RPMI8226 (cell line): ENCODE measurements around the gene SLC39A9.
A peak's percentile ranks its signal among the peaks of the same experiment; 100 is the strongest.
"Not testable (repeated sequence)": the region's sequence is repeated elsewhere in the genome, so short reads cannot be mapped to it uniquely, and the experiment has no call there.

ENCODE experiments used
- DNase-seq: peaks from one replicate; pipeline ENCODE4 v3.0.0-alpha.2; 2015

The SLC39A9 gene

DNA sequence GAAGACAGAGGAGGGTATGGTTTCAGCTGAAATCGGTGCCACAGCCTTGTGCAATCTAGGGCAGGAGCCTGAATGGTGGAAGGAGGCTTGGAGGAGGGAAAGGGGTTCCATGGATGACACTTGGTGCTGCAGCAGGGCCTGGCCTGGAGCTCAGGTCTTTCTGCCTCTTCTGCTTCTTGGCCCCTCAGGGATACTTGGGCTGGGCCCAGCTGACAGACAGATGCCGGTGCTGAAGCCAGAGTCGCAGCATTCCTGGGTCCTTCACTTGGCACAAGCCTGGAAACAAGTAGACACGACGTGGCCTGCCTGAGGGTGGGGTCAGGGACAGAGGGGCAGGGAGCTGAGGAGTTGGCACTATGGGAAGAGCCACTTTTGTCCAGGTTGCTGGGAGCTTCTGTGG, 81.6 kb downstream of the SLC39A9 start:
- DNase-seq: no peak

DNA sequence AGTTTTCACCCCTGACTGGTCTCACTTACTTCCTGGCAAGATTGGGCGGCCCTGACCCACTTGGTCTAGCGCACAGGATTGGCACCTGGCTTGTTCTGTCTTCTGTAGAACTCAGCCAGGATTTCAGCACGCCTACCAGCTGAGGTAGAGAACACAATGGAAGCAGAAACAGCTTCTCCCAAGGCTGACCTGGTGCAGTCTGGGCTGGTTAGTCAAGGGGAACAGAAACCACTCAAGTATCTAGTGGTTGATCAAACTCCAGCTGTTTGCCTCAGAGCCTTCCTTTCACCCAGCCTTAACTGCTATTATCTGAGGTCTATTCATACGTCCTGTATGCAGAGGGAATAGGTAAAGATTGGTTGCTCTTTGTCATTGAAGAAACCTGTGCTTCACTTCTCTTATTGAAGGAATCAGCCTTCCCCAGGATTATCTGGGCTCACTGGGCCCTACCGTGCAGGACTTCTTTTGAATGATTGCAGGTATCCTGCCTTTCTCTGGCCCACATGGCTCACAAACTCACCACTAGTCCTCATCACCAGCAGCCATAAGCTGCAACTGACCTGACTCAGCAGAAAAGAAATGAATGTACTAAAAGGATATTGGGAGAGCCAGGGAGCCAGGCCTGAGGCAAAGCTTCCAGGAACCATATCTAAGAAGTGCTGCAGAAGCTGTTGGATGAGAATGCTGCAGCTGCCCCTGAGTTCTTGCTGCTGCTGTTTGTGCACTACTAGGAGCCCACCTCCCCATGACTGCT, 83.5 kb downstream of the SLC39A9 start:
- DNase-seq: peak; percentile 82

DNA sequence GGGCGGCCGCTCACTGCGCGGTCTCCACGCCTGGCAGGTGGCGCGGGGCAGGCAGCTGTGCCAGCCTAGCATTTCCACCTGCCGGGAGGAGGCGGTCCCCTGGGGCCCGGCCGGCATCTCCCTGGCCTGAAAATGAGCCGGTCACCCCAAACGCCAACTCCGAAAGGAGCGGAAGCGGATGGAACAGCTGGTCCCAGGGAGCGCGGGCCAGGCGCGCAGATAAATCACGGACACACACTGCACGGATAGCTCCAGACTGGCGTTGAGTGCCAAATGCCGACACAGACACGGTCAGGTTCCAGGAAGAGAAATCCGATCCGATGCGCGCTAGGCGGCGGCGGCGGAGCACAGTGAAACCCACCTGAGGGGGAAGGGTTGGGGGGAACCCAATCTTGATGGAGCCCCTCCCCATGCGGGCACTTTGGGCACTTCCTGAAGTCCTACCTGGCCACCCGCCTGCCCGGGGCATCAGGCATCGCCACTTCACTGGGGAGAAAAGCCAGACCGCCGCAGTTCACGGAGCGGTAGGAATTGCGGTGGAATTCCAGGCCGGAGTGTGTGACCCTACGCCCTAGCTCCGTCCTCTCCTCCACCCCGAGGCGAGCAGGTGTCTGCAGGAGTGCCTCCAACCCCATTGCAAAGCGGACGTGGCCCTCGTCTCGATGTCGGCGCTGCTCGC, 85.4 kb downstream of the SLC39A9 start:
- no peak for DNase-seq

DNA sequence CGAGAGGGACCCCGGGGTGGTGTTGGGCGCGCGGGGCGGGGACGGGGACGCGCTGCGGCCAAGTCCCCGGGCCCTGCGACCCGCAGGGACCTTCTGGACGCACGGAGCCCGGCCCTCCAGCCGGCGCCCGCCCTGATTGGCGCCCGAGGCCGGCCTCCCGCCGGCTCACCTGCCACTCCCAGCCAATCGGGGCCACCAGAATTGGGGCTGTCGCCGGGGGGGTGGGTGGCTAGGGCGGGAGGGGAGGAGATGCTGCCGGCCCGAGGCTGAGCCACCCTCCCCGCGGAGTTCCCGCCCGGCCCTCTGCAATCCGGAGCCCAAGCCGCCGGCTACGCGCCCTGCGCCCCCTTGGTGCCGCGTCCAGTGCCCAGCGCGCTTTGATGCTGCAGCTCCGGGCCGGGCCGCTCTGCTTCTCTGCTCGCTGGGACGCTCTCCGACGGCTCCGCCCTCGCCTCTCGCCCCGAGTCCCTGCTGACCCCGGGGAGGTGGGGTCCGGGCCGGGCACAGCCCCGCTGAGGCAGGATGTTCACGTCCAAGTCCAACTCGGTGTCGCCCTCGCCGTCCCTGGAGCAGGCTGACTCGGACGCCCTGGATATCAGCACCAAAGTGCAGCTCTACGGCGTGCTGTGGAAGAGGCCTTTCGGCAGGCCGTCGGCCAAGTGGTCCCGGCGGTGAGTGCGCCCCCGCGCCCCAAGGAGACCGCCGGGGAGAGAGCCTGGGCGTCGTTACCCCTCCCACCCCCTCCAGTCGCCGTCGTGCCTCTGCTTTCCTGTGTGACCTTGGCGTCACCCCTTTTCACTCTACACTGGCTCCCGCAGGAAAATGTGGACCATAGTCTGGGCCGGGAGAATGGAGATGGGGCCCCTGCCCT, 86.2 kb downstream of the SLC39A9 start, which contains the start of gene PLEKHD1:
Gene PLEKHD1 (plus strand): TSS at position 285 of the 871 bp plus-strand sequence. CDS start 238 bp downstream, at position 523.
- peak; percentile 13 for DNase-seq

DNA sequence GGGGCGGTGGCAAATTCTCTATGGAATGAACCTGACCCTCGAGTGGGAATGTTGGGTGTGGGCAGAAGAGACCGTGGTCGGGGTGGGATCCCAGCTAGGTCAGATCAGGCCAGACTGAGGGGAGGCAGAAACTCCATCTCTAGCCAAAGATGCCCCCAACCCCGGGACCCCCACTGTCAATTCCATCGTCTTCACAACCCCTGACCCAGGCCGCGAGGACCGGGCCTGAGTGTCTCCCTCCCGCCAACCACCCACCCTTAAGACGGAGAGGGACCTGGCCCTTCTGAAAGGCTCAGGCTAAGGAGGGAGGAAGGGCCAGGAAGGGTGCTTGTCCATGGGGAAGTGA, 86.8 kb downstream of the SLC39A9 start:
- no peak for DNase-seq

DNA sequence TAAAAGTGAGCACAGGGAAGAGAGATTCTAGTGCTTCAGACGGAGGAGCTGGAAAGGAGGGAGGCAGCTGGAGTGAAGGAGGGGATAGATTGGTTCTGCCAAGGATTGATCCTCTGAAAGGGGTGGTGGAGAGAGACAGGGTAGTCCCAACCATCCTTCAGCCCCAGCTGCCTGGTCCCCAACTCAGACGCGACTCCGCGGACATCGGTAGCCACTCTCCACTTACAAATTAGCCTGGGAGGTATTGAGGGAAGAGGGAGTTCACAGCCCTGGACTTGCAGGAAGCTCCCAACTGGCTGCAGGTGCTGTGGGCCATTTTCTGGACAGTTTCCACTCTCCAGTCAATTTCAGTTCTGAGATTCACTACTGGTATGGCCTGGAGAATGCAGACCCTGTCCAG, 87.2 kb downstream of the SLC39A9 start:
- no peak for DNase-seq

DNA sequence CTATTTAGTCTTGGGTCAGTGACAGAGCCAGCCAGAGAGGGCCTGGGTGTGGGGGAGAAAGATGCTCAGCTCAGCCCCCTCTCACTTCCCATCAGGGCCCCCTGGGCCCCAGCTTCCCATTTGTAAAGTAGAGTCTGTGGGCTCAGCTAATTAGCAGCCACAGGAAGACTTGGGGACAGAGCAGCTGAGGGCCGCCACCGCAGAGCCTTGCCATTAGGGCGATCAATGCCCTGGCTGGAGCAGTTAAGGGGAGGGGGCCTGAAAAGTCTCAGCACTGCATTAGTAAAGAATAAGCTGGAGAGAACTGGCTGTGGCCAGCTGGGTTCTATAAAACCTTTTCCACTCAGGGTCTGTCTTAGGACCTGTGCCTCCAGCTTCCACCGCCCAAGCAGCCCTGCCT, 88.7 kb downstream of the SLC39A9 start:
- DNase-seq: no peak

DNA sequence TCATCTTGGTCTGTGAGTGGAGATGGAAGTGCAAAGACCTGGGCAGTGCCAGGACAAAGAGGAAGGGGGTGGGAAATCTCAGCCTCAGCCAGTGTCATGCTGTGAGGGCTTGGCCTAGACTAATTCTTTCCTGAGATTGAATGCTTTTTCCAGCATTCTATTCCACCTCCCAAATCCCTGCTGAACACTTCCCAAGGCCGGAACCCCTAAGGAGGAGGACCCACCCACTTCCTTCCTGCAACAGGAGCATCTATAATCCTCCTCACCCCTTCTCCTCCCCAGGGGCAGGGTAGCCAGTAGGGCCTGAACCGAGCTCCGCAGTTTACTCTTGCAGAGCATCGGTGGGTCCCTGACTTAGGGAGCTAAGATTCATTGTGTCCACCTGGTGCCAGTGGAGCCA, 89.3 kb downstream of the SLC39A9 start:
- DNase-seq: no peak

DNA sequence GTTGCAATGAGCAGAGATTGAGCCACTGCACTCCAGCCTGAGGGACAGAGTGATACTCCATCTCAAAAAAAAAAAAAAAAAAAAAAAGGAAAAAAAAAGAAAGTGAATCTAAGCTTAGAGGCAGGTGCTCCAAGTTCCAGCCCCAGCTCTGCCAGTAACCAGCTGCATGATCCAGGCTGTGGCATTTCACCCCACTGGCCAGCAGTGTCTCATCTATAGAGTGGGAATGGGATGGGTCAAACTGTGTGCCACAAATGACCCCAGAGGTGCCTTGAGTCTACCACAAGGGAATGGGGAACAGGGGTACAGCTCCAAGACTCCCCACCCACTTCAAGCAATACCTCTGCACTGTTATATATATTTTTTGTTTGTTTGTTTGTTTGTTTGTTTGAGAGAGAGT, 91.0 kb downstream of the SLC39A9 start:
- DNase-seq: no peak

DNA sequence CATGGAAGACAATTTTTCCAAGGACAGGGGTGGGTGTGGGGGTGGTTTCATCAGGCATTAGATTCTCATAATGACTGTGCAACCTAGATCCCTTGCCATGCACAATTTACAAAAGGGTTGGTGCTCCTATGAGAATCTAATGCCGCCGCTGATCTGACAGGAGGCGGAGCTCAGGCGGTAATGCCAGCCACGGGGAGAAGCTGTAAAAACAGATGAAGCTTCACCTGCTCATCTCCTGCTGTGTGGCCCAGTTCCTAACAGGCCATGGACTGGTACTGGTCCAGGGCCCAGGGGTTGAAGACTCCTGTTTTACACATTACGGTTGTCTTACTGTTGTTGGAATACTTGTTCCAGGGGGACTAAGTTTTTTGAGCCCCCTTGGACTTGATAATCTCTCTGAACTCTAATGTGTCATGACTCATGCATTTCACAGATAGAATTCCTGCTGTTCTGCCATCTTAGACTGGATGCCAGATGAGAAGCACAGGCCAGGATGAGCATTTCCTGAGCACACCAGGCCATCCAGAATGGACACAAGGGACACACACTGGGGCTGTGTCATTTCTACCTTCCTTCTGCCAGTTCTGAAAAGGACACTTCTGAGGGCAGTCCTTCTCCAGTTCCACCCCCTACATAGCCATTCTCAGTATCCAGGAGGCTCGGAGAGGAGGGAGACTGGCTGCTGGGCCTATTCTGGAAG, 91.9 kb downstream of the SLC39A9 start:
- no peak for DNase-seq

DNA sequence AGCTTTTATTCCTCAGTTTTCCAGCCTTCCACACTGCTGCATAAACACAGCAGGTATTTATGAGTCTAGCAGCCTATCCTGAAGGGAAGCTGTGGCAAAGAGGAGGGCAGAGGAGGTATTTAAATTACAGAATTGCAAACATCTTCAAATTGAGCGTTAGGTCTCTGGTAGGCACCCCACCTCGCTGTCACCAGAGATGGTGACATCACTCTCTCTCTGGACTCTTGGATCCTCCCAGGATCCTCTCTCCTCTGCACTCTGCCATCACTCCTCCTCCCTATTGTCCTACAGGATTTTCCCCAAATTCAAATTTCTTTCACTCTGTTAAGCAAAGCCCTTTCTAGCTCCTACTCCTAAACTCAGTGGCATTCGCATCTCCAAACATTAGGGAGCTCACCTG, 92.7 kb downstream of the SLC39A9 start:
- no peak for DNase-seq

DNA sequence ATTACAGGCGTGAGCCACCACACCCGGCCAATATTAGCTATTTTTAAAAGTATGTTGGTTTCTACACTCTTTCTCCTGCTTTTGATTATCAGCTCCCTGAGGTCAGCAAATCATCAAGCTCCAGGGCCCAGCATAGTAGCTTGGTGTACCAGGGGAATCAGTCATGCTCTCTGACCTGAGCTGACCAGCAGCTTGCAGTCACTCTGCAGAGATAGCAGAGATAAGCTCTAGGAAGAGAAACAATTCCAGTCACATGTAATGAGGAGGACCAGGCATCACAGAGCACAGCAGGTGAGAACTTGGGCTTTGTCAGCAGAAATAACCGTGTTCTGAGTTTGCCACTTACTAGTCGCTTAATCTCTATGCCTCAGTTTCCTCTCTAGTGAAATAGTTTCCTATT, 94.5 kb downstream of the SLC39A9 start:
- no peak for DNase-seq

DNA sequence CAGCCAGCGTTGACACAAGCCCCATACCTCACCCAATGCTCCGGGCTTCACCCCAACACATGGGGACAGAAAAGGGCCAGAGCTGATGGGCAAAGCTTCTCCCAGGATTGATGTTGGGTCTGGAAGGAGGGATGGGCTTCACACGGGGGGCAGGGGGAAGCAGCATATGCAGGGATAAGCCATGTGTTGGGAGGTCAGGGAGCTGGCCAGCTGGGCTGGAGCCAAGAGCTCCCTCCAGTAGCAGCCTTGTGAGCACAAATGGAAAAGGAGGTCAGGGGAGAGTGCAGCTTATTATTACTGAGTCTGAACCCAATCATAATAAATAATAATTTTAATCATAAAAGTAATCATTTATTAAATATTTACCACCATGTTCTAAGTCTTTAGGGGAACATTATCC, 95.3 kb downstream of the SLC39A9 start:
- no peak for DNase-seq

DNA sequence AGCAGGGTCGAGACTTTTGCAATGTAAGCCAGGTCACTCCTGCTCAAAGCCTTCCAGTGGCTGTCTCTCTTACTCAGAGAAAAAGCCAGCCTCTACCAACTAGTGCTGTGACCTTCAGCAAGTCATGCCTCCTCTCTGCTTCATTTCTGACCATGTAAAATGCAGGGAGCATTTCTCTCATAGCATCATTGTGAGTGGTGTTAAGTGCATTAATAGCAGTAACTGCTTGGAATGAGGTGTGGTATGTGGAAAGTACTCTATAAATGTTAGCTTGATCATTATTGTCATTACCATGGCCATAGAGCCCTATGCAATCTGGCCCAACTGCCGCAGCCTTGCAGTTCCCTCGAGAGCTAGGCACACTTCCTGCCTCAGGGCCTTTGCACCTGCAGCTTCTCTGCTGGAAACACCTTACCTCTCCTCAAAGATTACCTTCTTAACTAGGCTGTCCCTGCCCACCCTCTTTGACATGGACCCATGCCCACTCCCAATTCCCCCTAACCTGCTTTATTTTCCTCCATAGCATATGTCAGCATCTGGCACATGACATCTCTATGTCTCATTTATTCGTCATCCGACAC, 96.9 kb downstream of the SLC39A9 start:
- DNase-seq: no peak

DNA sequence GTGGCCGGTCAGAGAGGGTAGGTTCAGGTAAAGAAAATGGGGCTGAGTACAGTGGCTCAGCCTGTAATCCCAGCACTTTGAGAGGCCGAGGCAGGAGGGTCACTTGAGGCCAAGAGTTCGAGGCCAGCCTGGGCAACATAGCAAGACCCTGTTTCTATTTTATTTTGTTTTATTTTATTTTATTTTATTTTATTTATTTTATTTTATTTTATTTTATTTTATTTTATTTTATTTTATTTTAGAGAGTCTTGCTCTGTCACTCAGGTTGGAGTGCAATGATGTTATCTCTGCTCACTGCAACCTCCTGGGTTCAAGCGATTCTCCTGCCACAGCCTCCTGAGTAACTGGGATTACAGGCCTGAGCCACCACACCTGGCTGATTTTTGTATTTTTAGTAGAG, 99.4 kb downstream of the SLC39A9 start:
- DNase-seq: not testable (repeated sequence)

DNA sequence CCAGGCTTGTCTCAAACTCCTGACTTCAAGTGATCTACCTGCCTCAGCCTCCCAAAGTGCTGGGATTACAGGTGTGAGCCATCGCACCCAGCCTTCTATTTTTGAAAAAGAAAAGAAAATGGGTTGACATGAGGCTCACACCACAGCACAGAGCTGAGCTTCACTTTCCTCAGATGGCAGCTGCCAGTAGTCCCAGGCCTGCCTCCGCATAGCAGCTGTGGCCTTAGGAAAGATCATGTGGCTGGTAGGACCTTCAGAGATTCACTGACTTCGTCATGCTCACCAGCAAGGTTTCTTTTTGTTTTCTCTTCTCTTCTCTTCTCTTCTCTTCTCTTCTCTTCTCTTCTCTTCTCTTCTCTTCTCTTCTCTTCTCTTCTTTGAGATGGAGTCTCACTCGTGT, 99.8 kb downstream of the SLC39A9 start:
- not testable (repeated sequence) for DNase-seq

DNA sequence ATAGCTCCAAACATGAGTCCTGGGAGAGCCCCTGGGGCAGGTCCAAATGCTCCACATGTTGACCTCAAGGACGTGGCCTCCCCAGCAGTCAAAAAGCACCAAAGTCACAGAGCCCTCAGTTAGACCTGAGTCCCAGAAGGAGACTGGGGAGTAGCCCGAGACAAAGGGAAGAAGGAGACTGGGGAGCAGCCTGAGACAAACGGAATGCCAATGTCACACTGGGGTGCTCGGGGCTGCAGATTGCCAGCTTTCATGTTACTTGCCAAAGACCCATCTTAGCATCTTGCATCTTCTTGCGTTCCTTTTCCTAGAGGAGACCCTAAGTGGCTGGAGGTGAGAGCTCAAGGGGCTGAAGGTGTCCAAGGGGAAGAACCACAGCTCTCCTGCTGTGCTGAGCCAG, 100.9 kb downstream of the SLC39A9 start:
- DNase-seq: no peak

DNA sequence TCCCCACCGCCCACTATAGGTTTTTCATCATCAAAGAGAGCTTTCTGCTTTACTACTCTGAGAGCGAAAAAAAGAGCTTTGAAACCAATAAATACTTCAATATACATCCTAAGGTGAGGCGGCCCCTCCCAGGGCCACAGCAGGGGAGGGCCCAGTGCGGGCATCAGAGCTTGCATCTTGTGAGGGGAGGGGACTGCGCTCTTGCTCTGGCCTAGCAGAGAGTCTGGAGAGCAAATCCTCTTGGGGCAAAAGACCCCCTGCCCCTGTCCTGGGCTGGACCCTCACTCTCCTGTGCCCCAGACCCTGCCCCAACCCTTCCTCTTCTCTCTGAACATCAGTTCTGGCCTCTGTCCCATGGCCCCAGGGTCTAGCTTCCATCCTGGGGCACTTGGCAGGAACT, 101.6 kb downstream of the SLC39A9 start:
- DNase-seq: no peak

DNA sequence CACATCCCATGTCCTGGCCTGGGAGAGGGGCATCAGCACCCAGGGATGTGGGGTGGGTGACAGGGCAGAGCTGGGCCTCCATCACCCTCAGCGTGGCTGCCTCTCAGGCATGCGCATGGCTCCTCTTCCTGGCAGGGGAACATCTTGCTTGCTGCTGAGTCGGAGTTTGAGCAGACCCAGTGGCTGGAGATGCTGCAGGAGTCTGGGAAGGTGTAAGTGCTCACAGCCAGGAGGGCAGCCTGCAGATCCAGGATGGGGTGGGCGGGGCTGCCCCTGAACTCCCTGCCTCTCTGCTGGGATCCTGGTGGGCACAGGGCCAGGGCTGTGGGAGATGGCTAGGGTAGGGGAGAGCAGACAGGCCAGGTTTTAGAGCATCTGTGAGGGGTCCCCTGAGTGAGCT, 102.2 kb downstream of the SLC39A9 start:
- DNase-seq: no peak

DNA sequence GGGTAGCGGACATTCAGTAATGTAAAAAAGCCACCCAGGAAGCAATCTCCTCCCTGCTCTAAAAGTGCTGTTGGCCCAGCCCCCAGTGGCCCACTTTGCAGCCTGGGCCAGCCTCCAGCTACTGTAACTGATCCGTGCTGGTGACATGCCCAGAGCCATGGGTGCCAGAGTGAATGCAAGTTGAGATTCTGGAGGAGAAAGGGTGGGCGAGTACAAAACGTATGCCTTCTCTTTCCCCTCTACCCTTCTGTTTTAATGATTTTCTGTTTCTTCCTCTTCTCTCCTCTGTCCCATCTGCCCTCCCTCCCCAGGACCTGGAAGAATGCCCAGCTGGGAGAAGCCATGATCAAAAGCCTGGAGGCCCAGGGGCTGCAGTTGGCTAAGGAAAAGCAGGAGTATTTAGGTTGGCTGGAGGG, 102.9 kb downstream of the SLC39A9 start:
- no peak for DNase-seq

DNA sequence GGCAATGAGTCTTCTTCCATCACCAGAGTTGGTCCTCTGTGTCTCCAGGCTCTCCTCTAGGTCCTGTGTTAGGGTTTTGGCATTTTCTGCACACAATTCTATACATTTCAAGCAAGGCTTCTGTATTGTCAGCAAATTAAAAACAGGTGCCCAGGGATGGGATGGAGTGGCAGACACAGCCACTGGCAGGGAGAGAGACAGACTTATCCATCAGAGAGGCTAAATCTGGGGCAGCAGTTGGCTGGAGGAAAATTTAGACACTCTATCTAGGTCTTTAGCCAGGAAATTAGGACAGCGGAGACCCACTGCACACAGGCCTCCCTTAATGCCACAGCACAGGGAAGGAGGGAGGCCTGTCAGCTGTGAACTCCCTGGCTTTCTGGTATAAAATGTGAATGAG, 106.3 kb downstream of the SLC39A9 start:
- DNase-seq: no peak

DNA sequence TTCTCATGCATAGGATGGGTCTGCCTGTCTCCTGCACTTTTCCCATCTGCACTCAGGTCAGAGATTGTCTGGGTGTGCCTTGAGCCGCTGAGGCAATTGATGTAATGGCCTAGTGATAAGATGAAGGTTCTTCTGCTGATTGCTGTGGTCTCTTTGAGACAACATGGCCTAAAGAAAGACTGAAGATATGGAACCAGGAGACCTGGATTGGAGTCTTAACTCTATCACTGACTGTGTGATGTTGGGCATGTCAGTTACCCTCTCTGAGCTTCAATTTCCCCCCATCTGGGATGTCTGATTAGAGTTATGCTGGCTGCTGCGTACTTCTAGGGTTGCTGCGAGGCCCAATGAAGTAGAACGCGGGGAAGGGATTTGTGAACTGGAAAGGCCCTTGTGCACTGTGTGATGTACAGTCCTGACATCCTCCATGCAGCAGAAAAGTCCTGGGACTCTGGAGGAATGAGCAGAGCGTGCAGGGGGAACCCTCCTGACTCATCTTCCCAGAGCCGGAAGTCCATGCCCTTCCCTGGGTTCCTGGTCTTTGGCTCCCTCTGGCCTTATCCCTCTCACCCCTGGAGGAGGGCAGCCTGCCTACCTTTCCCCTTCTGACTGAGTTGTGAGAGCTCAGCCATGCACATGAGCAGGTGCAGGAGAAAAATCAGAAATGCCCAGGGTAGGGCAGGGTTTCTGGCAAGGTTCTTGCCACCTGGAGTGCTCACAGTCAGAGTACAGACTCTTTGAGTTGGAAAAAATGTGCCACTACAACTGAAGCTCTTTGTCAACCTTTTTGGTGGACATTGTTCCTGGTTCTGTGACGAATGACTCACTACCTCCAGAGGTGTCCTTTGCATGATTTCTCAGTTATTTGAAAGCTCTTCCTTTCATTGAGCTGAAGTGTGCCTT, 107.1 kb downstream of the SLC39A9 start:
- no peak for DNase-seq
